ENCODE results near the gene UBE2N. TPM values are rescaled to one million over a fixed set of nuclear protein-coding genes. Genes with fewer than 3 reads are reported as not detected.

Gene UBE2N
- total RNA-seq, 1 donor from 2014 or later: 70.0 TPM

GRCh38 chr12:93363841-93364297, 77.9 kb downstream of the UBE2N start:
- H3K27me3 Mint-ChIP-seq (ENCODE audit: low read depth): no peaks in the 10 kb centered on the region
- DNase-seq (ENCODE audit: low spot score): no peak
- no peak overlapping the region for H3K27ac Mint-ChIP-seq (ENCODE audit: unreplicated experiment)
- H3K9me3 Mint-ChIP-seq (ENCODE audit: low read depth): no peaks in the 10 kb centered on the region
- H3K4me3 Mint-ChIP-seq (ENCODE audit: unreplicated experiment): no peak overlapping the region
- peaks cover 35% of the 10 kb centered on the region for H3K4me1 Mint-ChIP-seq (ENCODE audit: low read depth)
- no peak for TF ChIP-seq CTCF (IDR thresholded peaks at IDR 0.05)
- no peaks in the 10 kb centered on the region for H3K36me3 Mint-ChIP-seq (ENCODE audit: low read depth)

GRCh38 chr12:93361151-93361919, 80.4 kb downstream of the UBE2N start:
- no peak for DNase-seq (ENCODE audit: low spot score)
- no peaks in the 10 kb centered on the region for H3K27me3 Mint-ChIP-seq (ENCODE audit: low read depth)
- peaks cover 43% of the 10 kb centered on the region for H3K4me1 Mint-ChIP-seq (ENCODE audit: low read depth)

GRCh38 chr12:93360688-93361087, 81.1 kb downstream of the UBE2N start:
- Mint-ChIP-seq H3K36me3 (ENCODE audit: low read depth) (no peaks in the 10 kb centered on the region), H3K4me3 (ENCODE audit: unreplicated experiment) (no peak overlapping the region), H3K9me3 (ENCODE audit: low read depth) (no peaks in the 10 kb centered on the region), H3K27me3 (ENCODE audit: low read depth) (no peaks in the 10 kb centered on the region), H3K4me1 (ENCODE audit: low read depth) (peaks cover 39% of the 10 kb centered on the region), H3K27ac (ENCODE audit: unreplicated experiment) (no peak overlapping the region)
- TF ChIP-seq CTCF (IDR thresholded peaks at IDR 0.05): no peak
- DNase-seq (ENCODE audit: low spot score): no peak

More at GRCh38 chr12:93361151-93361919, 80.4 kb downstream of the UBE2N start:
- no peak overlapping the region for H3K27ac Mint-ChIP-seq (ENCODE audit: unreplicated experiment)
- TF ChIP-seq CTCF (IDR thresholded peaks at IDR 0.05): no peak
- no peak overlapping the region for H3K4me3 Mint-ChIP-seq (ENCODE audit: unreplicated experiment)
- H3K9me3 Mint-ChIP-seq (ENCODE audit: low read depth): no peaks in the 10 kb centered on the region
- no peaks in the 10 kb centered on the region for H3K36me3 Mint-ChIP-seq (ENCODE audit: low read depth)

GRCh38 chr12:93358821-93359220, 82.9 kb downstream of the UBE2N start:
- Mint-ChIP-seq H3K4me3 (ENCODE audit: unreplicated experiment) (no peak overlapping the region), H3K27me3 (ENCODE audit: low read depth) (no peaks in the 10 kb centered on the region), H3K4me1 (ENCODE audit: low read depth) (peaks cover 33% of the 10 kb centered on the region), H3K9me3 (ENCODE audit: low read depth) (no peaks in the 10 kb centered on the region), H3K27ac (ENCODE audit: unreplicated experiment) (no peak overlapping the region), H3K36me3 (ENCODE audit: low read depth) (no peaks in the 10 kb centered on the region)
- TF ChIP-seq CTCF (IDR thresholded peaks at IDR 0.05): no peak
- no peak for DNase-seq (ENCODE audit: low spot score)

GRCh38 chr12:93358058-93358457, 83.7 kb downstream of the UBE2N start:
- peaks cover 32% of the 10 kb centered on the region for H3K4me1 Mint-ChIP-seq (ENCODE audit: low read depth)
- H3K27me3 Mint-ChIP-seq (ENCODE audit: low read depth): no peaks in the 10 kb centered on the region
- no peak overlapping the region for H3K4me3 Mint-ChIP-seq (ENCODE audit: unreplicated experiment)
- TF ChIP-seq CTCF (IDR thresholded peaks at IDR 0.05): no peak
- DNase-seq (ENCODE audit: low spot score): no peak
- H3K27ac Mint-ChIP-seq (ENCODE audit: unreplicated experiment): no peak overlapping the region
- H3K36me3 Mint-ChIP-seq (ENCODE audit: low read depth): no peaks in the 10 kb centered on the region
- no peaks in the 10 kb centered on the region for H3K9me3 Mint-ChIP-seq (ENCODE audit: low read depth)
